HG03139 (cell line): Measurements from ENCODE around the gene ANKFN1.

ENCODE experiments used
- ATAC-seq: cut with Tn5 transposase; IDR thresholded peaks from one replicate; pipeline ENCODE4 v1.9.1; 2021; ENCODE audit not compliant: unreplicated experiment

ANKFN1 gene

DNA sequence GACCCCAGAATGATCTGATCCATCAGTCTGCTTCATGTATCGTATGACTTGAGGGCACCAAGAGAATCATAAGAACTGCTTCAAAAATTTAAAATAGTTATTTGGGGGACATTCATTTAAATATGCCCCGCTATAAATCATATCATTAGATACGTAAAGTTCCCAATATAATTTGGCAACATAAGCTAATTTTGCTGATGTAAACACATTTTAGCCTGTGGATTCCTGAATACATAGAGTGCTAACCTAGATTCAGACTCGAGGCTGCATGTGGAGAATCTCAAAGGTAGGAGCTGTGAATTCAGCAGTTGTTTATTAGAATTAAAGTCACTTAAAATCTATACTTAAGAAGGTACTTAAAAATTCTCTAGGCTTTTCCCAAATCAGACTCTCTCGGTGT, 24.9 kb downstream of the ANKFN1 start:
- ATAC-seq = no peak

DNA sequence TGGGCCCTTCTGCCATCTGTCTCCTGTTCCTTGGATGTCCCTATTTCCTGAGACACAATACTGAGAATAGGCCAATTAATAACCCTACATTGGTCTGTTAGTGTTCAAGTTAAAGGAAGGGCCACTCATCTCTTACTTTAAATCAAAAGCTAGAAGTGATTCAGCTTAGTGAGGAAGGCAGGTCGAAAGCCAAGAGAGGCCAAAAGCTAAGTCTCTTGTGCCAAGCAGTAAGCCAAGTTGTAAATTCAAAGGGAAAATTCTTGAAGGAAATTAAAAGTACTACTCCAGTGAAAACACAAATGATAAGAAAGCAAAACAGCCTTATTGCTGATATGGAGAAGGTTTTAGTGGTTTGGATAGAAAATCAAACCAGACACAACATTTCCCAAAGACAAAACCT, 28.8 kb downstream of the ANKFN1 start:
- ATAC-seq = no peak

DNA sequence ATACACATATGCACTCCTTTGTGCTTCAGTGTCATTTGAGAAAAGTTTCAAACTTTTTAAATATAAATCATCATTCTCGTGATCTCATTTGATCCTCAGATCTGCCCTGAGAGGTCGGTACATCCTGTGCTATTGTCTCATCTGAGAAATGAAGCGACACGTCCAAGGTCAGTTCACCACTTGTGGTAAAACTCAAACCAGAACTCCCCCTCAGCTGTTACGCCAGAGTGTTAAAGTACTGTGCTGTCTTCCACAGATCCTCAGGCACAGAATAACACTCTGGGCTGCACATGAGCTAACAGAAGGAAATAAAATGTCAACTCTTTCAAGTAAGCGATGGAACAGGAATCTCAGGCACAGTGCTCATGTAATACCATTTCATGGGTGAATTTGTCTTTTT, 31.4 kb downstream of the ANKFN1 start:
- no peak for ATAC-seq

DNA sequence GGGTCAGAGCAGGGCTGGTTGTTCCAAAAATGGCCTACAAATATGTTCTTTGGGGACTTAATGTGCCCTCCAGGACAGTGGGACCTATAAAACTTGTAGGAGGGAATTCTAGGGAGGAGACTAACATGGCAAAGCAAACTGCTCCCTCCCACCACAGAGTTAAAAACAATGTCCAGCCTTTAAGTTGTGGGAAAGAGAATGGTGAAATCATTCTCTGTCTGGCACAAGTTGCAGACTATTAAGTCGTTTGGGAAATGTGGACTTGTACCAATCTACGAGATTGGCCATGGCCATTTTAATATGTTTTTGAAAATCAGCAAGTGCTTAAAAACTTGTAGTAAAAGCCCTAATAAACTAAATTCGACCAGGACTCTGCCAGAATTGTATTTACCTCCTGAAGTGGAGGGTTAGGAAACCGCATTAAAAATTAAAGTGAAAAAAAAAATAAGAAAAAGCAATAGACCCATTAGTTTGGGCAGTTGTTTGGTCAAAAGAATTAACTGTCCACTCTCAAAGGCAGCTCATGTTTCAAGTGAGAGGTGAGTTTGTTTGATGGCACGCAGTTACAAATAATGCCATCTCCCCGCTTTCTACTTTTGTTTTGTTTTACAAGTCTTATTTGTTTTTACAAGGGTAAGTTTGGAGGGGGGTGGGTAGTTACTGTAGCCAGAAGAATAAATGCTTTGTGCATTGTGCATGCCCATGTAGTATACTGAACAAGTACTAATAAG, 32.4 kb downstream of the ANKFN1 start:
- no peak for ATAC-seq

DNA sequence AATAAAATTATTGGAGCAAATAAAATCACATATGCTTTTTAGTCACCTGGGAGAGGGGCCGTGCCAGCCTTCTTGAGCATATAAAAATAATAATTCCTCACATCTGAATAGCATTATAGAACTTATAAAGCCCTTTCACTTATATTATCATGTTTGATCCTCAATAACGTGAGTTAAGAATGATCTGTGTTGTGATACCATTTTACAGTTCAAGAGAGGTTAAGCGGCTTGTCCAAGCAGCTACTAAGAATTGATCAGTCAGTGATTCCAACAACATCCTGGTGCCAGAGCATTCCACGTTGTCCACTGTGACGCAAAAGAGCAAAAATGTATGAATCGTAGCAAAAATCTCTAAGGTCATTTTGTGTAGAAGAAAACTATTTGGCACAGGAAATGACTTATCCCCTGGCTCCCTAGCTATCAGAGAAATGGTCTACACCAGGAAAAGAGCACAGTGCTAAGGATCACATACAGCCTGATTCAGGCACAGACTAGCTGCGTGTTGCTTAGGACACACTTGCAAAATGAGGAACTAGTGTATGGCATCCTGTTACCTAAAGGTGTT, 33.0 kb downstream of the ANKFN1 start:
- ATAC-seq = no peak

DNA sequence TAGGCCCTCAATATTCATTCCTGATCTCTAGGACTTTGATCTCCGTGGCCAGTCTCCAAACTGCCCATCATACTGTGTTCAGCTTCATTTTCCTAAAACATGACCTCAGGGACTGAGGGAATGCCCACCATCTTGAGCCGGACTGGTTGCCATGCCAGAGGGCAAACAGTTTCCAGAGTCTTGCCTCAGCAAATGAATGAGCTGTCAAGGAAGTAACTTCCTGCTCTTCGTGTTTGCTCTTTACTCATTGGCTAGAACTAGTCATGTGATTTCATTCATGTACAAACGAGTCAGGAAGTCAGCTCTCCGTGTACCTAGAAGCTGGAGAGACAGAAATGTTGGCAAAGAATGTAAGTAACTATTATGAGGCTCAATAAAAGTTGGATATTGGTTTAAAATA, 50.2 kb downstream of the ANKFN1 start:
- ATAC-seq = no peak

GRCh38 chr17:56206351-56206750, 53.1 kb downstream of the ANKFN1 start:
- ATAC-seq = no peak

- ATAC-seq = no peak
Measured at GRCh38 chr17:56213031-56213430, 59.8 kb downstream of the ANKFN1 start.

DNA sequence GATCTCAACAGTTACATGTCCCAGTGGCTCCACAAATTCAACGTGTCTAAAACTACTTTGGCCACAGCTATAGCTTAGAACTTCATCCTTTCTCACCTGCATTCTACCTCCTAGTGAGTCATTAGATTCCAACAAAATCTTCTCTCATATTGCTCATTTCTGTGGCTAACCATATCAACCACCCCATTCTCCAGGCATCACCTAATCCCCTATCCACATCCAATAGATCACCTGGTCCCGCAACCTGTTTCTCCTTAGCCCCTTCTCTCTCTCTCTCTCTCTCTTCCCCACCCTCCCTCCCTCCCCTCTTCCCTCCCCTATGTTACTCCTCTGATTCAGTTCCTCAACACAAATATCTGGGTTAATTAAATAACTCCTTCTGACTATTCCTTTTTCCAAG, 64.6 kb downstream of the ANKFN1 start:
- no peak for ATAC-seq

GRCh38 chr17:56222255-56222654, 69.0 kb downstream of the ANKFN1 start:
- no peak for ATAC-seq

GRCh38 chr17:56230660-56231059, 77.4 kb downstream of the ANKFN1 start:
- ATAC-seq = no peak

GRCh38 chr17:56231252-56231651, 78.0 kb downstream of the ANKFN1 start:
- no peak for ATAC-seq

GRCh38 chr17:56231693-56232092, 78.4 kb downstream of the ANKFN1 start:
- no peak for ATAC-seq

GRCh38 chr17:56244268-56244890, 91.1 kb downstream of the ANKFN1 start:
- ATAC-seq = no peak

DNA sequence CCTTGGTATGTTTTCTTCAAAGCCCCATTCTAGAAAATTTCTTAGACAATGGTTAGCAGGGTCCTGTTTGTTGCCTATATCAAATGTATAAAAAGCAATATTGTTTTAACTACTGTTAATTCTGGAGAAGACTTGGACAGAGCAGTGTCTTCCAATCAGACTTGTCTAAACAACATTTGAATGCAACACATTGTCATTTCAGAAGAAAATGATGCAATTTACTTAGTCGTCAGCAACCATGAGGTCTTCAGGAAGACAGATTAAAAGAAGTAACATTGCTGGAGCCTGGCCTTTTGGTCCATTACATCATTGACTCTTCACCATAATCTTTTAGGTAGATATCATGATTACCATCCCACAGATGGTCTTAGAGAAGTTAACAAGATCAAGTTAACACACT, 94.5 kb downstream of the ANKFN1 start:
- ATAC-seq = no peak

GRCh38 chr17:56257075-56257474, 103.8 kb downstream of the ANKFN1 start:
- no peak for ATAC-seq

GRCh38 chr17:56260376-56261002, 107.2 kb downstream of the ANKFN1 start:
- no peak for ATAC-seq

DNA sequence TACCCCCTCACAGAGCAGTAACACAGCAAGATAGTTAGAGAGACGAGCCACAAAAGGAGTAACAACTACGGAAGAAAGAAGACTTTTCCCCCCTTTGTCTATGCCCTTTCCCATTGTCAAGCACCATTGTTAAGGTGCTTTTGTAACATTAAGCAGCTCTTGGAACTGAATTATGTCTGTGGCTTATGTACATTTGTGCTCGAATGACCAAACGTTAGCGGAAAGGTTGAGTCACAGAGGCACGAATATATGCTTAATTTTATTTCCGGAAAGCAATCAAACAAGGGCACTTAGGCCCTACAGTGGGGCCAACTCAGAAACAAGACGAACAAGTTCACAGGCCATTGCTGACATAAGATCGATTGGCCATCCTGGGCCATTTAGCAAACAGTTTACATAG, 109.5 kb downstream of the ANKFN1 start:
- ATAC-seq = no peak

- ATAC-seq = no peak
Measured at GRCh38 chr17:56269556-56270389, 116.5 kb downstream of the ANKFN1 start.

DNA sequence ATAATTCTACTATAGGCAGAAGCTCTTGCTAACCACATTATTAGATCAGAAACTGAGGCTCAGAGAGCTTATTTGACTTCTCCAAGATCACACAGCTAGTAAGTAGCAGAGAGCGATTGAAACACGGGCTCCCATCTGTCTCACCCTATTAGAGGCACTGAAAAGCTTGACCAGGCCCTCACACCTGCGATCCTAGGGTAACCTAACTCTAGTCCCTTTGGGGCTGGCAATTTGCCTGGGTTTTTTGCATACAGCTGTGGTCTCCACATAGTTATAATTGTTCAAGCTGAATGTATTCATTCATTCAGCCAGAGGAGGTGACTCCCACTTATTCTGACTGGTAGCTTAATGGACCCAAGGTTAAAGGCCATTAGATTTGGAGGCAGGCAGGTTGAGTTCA, 121.2 kb downstream of the ANKFN1 start:
- no peak for ATAC-seq

DNA sequence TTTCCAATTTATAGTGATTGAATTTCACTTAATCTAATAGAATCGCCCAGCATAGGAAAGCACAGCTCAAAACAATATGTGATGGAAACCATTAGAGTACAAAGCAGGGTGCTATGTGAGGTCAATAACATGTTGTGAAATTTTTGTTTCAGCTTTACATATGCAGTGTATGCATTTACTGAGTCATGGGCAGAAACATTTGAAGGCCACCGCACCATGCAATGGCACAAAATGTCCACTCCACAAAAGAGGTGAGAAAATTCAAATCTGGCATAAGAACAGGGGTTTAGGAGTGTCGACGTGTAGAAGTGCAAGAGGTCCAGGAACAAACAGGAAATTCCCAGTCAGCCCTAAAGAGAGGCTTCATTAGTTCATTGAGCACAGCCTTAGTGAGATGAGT, 131.2 kb downstream of the ANKFN1 start:
- ATAC-seq = no peak
